ENCODE results near the gene SRPK3.

Gene SRPK3

DNA sequence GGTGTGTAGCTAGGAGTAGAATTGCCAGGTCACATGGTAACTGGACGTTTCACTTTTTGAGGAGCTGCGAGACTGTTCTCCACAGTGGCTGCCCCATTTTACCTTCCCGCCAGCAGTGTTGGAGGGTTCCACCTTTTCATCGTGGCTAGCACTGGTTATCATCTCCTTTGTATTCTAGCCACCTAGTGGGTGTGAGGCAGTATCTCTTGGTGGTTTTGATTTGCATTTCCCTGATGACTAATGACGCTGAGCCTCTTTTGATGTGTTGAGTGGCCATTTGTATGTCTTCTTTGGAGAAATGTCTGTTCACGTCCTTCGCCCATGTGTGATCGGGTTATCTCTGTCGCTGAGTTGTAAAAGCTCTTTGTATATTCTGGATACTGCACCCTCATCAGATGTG lies 45.6 kb upstream of the SRPK3 start:
- TF ChIP-seq, protein P1, sequence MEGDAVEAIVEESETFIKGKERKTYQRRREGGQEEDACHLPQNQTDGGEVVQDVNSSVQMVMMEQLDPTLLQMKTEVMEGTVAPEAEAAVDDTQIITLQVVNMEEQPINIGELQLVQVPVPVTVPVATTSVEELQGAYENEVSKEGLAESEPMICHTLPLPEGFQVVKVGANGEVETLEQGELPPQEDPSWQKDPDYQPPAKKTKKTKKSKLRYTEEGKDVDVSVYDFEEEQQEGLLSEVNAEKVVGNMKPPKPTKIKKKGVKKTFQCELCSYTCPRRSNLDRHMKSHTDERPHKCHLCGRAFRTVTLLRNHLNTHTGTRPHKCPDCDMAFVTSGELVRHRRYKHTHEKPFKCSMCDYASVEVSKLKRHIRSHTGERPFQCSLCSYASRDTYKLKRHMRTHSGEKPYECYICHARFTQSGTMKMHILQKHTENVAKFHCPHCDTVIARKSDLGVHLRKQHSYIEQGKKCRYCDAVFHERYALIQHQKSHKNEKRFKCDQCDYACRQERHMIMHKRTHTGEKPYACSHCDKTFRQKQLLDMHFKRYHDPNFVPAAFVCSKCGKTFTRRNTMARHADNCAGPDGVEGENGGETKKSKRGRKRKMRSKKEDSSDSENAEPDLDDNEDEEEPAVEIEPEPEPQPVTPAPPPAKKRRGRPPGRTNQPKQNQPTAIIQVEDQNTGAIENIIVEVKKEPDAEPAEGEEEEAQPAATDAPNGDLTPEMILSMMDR (IDR thresholded peaks at IDR 0.05; ENCODE audit: extremely low read depth, missing control alignments): no peak
- no peak for DNase-seq (ENCODE audit: low spot score)

DNA sequence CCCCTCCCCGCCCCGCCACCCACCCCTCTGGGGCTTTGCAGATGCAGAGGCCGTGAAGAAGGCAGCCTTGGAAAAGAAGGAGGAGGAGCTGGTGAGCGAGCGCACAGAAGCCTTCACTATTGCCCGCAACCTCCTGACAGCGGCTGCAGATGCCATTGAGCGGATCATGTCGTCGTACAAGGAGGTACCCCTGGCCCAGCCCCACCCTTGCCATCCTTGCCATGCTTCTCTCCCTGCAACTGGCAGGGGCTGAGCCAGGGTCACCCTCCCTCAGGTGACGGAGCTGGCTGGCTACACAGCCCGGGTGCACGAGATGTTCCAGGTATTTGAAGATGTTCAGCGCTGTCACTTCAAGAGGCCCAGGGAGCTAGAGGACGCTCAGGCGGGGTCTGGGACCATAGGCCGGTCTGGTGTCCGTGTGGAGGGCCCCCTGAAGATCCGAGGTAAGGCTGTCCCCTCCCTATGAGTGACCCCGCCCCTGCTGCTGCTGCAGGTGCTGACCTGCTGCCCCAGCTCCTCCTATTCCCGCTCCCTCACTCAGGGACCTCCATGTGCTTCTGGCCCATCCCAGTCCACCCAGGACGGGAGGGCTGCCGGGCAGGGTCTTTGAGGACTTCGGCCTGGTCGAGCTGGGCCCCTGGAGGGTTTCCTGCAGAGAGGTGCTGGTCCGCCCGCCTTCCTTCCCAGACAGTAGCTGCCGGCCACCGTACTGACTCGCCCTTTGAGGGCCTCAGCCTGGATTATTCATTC lies 44.6 kb upstream of the SRPK3 start:
- no peak for DNase-seq (ENCODE audit: low spot score)
- TF ChIP-seq, protein P1 (IDR thresholded peaks at IDR 0.05; ENCODE audit: extremely low read depth, missing control alignments): no peak

DNA sequence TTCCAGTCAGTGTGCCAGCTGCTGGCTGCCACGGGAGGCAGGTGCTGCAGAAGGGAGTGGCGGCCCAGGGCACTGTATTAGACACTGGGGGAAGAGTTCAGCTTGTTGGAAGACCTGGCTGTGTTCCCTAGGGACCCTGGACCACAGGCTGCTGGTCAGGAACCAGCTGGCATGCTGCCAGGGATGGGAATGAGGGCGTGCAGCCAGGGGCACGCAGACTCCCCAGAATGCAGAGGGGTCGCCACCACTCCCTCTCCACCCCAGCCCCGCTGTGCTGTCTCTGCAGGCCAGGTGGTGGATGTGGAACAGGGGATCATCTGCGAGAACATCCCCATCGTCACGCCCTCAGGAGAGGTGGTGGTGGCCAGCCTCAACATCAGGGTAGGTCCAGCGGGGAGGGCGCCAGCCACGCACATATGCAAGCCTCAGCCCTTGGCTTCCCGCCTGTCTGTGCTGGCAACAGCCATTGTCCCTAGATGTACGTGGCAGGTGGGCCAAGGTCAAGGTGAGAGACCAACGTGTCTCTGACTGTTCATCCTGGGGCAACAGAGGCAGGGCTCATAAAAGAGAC lies 43.9 kb upstream of the SRPK3 start:
- DNase-seq (ENCODE audit: low spot score): no peak
- TF ChIP-seq, protein P1 (IDR thresholded peaks at IDR 0.05; ENCODE audit: extremely low read depth, missing control alignments): no peak

DNA sequence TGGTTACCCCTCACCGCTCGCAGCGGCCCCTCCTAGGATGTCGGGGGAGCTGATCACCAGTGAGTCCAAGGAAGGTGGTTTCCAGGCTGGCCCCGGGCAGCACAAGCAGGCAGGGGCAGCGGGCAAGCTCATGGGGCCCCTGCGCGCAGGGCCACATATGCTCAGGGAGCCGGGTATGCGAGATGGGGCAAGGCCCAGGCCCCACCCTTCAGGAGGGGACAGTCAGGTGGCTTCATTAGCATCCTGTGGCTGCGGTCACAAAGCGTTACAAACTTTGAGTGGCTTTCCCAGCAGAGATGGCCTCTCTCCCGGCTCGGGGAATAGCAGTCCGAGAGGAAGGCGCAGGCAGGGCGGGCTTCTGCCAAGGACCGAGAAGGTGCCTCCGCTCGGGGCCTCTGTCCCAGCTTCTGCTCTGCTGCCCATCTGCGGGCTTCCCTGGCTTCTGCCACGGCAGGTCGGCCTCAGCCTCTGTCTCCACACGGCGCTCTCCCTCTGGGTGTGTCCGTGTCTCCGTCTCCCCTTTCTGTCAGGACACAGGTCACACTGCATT lies 42.7 kb upstream of the SRPK3 start:
- TF ChIP-seq, protein P1 (IDR thresholded peaks at IDR 0.05; ENCODE audit: extremely low read depth, missing control alignments): no peak

DNA sequence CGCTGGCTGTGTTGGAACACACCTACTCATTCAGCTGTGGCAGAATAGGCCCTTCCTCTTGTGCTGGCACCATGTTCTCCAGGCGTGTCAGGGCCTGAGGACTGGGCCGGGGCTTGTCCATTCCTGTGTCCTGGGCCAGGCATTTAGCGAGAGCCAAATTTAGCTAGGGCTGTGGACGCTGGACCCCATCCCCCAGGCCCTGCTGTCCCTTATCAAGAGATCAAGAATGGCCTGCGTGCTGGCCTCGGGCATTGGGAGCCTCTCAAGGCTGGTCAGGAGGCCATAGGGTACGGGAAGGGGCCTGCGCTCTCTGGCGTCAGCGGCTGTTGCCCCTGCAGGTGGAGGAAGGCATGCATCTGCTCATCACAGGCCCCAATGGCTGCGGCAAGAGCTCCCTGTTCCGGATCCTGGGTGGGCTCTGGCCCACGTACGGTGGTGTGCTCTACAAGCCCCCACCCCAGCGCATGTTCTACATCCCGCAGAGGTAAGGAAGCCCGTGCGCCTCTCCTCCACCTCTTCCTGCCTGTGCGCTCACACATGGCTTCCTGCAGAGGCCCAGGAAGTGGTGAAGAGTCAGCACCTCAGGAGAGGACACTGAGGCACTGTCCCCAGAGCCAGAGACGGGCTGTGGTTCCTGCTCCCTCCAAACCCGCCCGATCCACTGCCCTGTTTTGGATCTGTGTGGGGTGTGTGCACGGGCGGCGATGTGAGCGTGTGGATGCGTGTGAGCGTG lies 40.9 kb upstream of the SRPK3 start:
- TF ChIP-seq, protein P1 (IDR thresholded peaks at IDR 0.05; ENCODE audit: extremely low read depth, missing control alignments): no peak
- DNase-seq (ENCODE audit: low spot score): no peak

More for the DNA sequence above, 42.7 kb upstream of the SRPK3 start:
- DNase-seq (ENCODE audit: low spot score): no peak

DNA sequence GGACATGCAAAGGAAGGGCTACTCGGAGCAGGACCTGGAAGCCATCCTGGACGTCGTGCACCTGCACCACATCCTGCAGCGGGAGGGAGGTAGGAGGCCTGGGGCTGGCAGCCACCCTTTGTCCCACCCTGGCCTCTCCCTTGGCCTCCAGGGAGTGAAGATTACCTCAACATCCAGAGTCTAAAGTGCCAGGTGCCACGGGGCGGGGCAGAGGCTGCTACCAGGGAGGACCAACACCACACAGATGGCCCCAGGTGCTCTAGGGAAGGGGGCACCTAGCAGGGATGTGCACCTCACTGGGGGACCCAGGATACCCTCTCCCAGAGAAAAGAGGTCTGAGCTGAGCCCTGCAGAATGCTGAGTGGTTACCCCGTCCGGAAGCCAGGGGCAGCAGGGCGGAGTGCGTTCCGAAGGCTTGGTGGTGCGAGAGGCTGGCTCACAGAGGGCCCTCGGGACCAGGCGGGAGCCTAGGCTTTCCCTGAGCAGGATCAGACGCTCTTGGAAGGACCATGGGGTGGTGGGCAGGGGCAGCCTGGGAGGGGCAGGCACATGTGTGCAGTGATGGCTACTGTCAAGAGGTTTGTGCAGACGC lies 40.1 kb upstream of the SRPK3 start:
- no peak for DNase-seq (ENCODE audit: low spot score)
- TF ChIP-seq, protein P1 (IDR thresholded peaks at IDR 0.05; ENCODE audit: extremely low read depth, missing control alignments): no peak
